K562 (cell line): ENCODE measurements around the gene FBXW8. TPM values are rescaled to one million over a fixed set of nuclear protein-coding genes. Genes with fewer than 3 reads are reported as not detected.

ENCODE experiments used
- ASH1L ChIP-seq: fragments of 450-650 bp; IDR thresholded peaks from 2 replicates; pipeline ENCODE4 v1.6.1; 2018; ENCODE audit warnings: borderline replicate concordance, mild to moderate bottlenecking, low read depth; ENCODE audit not compliant: partially characterized antibody
- BCLAF1 ChIP-seq, 2 experiments: fragments of 450-650 bp in 1 of 2; IDR thresholded peaks; 2 replicates each; pipeline ENCODE4 v1.6.1; 2011 to 2017; ENCODE audit warnings: low read depth in 2 of 2, antibody characterized with exemption in 1 of 2, borderline replicate concordance in 1 of 2, low read length in 1 of 2, mild to moderate bottlenecking in 1 of 2, mixed read lengths in 1 of 2; ENCODE audit not compliant: control insufficient read depth in 1 of 2
- CC2D1A ChIP-seq: fragments of 450-650 bp; IDR thresholded peaks from 2 replicates; pipeline ENCODE4 v1.6.1; 2017; ENCODE audit warnings: mild to moderate bottlenecking
- CTCF ChIP-seq, 3 experiments: IDR thresholded peaks in 2 of 3; conservative IDR thresholded peaks in 1 of 3; 2 replicates each; pipeline ENCODE4 v1.5.1; 2011 to 2012; ENCODE audit warnings: low read length in 3 of 3, mild to moderate bottlenecking in 3 of 3, control low read depth in 2 of 3, improper control_type of control experiment in 1 of 3, inconsistent platforms in 1 of 3, low read depth in 1 of 3, mixed read lengths in 1 of 3, moderate library complexity in 1 of 3; ENCODE audit not compliant: insufficient read depth in 2 of 3
- EGR1 ChIP-seq: fragments of 450-650 bp; conservative IDR thresholded peaks from 2 replicates; pipeline ENCODE4 v1.6.1; 2017; ENCODE audit warnings: mild to moderate bottlenecking
- FIP1L1 ChIP-seq: fragments of 200-400 bp; formaldehyde crosslinking; IDR thresholded peaks from 2 replicates; pipeline ENCODE4 v1.6.1; 2018; ENCODE audit warnings: mild to moderate bottlenecking, low read depth, low read length; ENCODE audit not compliant: poor library complexity, severe bottlenecking
- GABPA ChIP-seq: fragments of 200-800 bp; sonication (Bioruptor generic); conservative IDR thresholded peaks from 2 replicates; pipeline ENCODE4 v1.6.1; 2016; ENCODE audit warnings: low read depth, missing genetic modification characterization, missing compliant biosample characterization
- GATAD2A ChIP-seq: fragments of 450-650 bp; IDR thresholded peaks from 2 replicates; pipeline ENCODE4 v1.6.1; 2017
- HNRNPL ChIP-seq: fragments of 200-400 bp; formaldehyde crosslinking; IDR thresholded peaks from 2 replicates; pipeline ENCODE4 v1.6.1; 2017; ENCODE audit warnings: low read depth, mild to moderate bottlenecking, low read length
- KLF6 ChIP-seq: fragments of 250-450 bp; sonication (Bioruptor Pico); IDR thresholded peaks from 2 replicates; pipeline ENCODE4 v1.4.0; 2020; ENCODE audit warnings: mild to moderate bottlenecking, moderate library complexity, borderline replicate concordance
- LEF1 ChIP-seq: fragments of 450-650 bp; IDR thresholded peaks from 2 replicates; pipeline ENCODE4 v1.6.1; 2016; ENCODE audit warnings: mild to moderate bottlenecking
- MEF2D ChIP-seq: conservative IDR thresholded peaks from 2 replicates; pipeline ENCODE4 v1.6.1; 2016; ENCODE audit warnings: low read depth, missing genetic modification characterization, missing compliant biosample characterization
- TCFL5 ChIP-seq: fragments of 250-450 bp; sonication (Bioruptor Pico); conservative IDR thresholded peaks from 2 replicates; pipeline ENCODE4 v1.6.1; 2021; ENCODE audit warnings: mild to moderate bottlenecking, moderate library complexity, matching md5 sums
- THRA ChIP-seq: fragments of 450-650 bp; IDR thresholded peaks from 2 replicates; pipeline ENCODE4 v1.6.1; 2017; ENCODE audit warnings: mild to moderate bottlenecking, moderate library complexity
- TRIM24 ChIP-seq, 2 experiments: fragments of 450-650 bp; IDR thresholded peaks; 2 replicates each; pipeline ENCODE4 v1.6.1; 2016
- ZNF277 ChIP-seq: fragments of 250-450 bp; sonication (Bioruptor Pico); IDR thresholded peaks from 2 replicates; pipeline ENCODE4 v1.8.0; 2022; ENCODE audit warnings: inconsistent platforms, mild to moderate bottlenecking, moderate library complexity, borderline replicate concordance
- ZNF316 ChIP-seq: fragments of 450-650 bp; IDR thresholded peaks from 2 replicates; pipeline ENCODE4 v1.6.1; 2016
- polyA plus RNA-seq, 8 experiments: library from polyadenylated mRNA; depleted of rRNA in 4 of 8; stranded (reverse) in 5 of 8; unstranded in 3 of 8; fragments of >200 nt; fragmentation: Nextera tagmentation in 2 of 8; fragmentation: Illumina TruSeq in 1 of 8; extraction: Ambion mirVana in 2 of 8; extraction: Trizol in 1 of 8; gene quantifications; 2 replicates each; pipeline versions ENCODE4 v1.2.1 to v1.2.3, GENCODE V29; 2011 to 2014; ENCODE audit warnings: inconsistent platforms in 1 of 8, missing spikeins in 1 of 8
- total RNA-seq, 7 experiments: library from RNA; depleted of rRNA in 6 of 7; stranded (reverse); fragments of >200 nt in 6 of 7; fragmentation: Illumina TruSeq in 2 of 7; extraction: Trizol in 2 of 7; gene quantifications; 2 replicates each; pipeline versions ENCODE4 v1.2.1 to v1.2.3, GENCODE V29; 2011 to 2021; ENCODE audit warnings: low replicate concordance in 1 of 7

Gene FBXW8
- total and polyA plus RNA-seq, 9 of the 15 experiments (the other 6 are each of a cell fraction or from before 2014, with no cell fraction given): 0.58 to 8.3 (median 4.4) TPM

- TF ChIP-seq CTCF (IDR thresholded peaks at IDR 0.05 in 2 of 3, conservative IDR thresholded peaks at IDR 0.05 in 1 of 3; ENCODE audit: insufficient read depth in 2 of 3, low read depth in 1 of 3, low read length in 3 of 3): peak in 1 of 3 experiments; percentile 6; a peak in 1 of 6 replicates
- 0 out of 2 replicates have a peak, but pooled peaks have one; percentile 46 for TF ChIP-seq EGR1
- no peak for TF ChIP-seq CC2D1A
- TF ChIP-seq KLF6 (CRISPR knock-in tag): no peak
- TF ChIP-seq HNRNPL: no peak
- TF ChIP-seq BCLAF1 (IDR thresholded peaks at IDR 0.05; ENCODE audit: borderline replicate concordance in 1 of 2, control insufficient read depth in 1 of 2, low read depth in 2 of 2, low read length in 1 of 2): no peak
- 0 out of 4 replicates have a peak, but pooled peaks of 1 of the 2 experiments have one; percentile 21 for TF ChIP-seq TRIM24 (IDR thresholded peaks at IDR 0.05)
- peak; percentile 76 for TF ChIP-seq MEF2D (tag)
- 0 out of 2 replicates have a peak, but pooled peaks have one; percentile 37 for TF ChIP-seq GATAD2A
- no peak for TF ChIP-seq TCFL5 (CRISPR knock-in tag)
- TF ChIP-seq FIP1L1: no peak
- TF ChIP-seq GABPA (tag): no peak
- peak; percentile 80 for TF ChIP-seq THRA
- no peak for TF ChIP-seq LEF1
- peak; percentile 13; the same call in 1 of the 2 replicates for TF ChIP-seq ZNF316
- TF ChIP-seq ASH1L: no peak
- no peak for TF ChIP-seq ZNF277 (CRISPR knock-in tag)
Observed at GRCh38 chr12:117069101-117069797, 158.5 kb downstream of the FBXW8 start (continued).
